GM12873 (cell line): ENCODE measurements around the gene CTTN.

ENCODE experiments used
- TF ChIP-seq, protein P1 (sequence below): IDR thresholded peaks from 2 replicates; pipeline ENCODE4 v1.5.1; 2012; ENCODE audit warnings: low read depth, mild to moderate bottlenecking, moderate library complexity, low read length, control low read depth; ENCODE audit not compliant: insufficient read depth; ENCODE audit errors: missing control alignments

The CTTN gene

DNA sequence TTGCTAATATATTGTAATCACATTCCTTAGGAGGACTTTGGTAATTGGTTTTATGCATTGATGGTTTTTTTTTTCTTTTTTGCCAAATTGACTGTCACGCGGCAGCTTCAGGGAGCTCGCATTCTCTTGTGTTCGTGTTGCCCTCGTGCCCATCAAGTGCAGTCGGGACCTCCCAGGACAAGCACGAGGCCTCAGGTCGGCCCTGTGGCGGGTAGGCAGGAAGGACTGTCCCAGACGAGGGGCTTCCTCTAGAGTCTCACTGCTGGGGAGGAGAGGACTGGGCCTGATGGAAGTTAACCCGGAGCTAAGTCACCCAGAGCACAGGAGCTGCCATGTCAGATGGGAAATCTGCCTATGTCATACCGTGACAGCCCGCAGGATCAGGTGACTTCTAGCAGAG is 37.0 kb downstream of the CTTN start:
- TF ChIP-seq, protein P1, sequence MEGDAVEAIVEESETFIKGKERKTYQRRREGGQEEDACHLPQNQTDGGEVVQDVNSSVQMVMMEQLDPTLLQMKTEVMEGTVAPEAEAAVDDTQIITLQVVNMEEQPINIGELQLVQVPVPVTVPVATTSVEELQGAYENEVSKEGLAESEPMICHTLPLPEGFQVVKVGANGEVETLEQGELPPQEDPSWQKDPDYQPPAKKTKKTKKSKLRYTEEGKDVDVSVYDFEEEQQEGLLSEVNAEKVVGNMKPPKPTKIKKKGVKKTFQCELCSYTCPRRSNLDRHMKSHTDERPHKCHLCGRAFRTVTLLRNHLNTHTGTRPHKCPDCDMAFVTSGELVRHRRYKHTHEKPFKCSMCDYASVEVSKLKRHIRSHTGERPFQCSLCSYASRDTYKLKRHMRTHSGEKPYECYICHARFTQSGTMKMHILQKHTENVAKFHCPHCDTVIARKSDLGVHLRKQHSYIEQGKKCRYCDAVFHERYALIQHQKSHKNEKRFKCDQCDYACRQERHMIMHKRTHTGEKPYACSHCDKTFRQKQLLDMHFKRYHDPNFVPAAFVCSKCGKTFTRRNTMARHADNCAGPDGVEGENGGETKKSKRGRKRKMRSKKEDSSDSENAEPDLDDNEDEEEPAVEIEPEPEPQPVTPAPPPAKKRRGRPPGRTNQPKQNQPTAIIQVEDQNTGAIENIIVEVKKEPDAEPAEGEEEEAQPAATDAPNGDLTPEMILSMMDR, result no peak

DNA sequence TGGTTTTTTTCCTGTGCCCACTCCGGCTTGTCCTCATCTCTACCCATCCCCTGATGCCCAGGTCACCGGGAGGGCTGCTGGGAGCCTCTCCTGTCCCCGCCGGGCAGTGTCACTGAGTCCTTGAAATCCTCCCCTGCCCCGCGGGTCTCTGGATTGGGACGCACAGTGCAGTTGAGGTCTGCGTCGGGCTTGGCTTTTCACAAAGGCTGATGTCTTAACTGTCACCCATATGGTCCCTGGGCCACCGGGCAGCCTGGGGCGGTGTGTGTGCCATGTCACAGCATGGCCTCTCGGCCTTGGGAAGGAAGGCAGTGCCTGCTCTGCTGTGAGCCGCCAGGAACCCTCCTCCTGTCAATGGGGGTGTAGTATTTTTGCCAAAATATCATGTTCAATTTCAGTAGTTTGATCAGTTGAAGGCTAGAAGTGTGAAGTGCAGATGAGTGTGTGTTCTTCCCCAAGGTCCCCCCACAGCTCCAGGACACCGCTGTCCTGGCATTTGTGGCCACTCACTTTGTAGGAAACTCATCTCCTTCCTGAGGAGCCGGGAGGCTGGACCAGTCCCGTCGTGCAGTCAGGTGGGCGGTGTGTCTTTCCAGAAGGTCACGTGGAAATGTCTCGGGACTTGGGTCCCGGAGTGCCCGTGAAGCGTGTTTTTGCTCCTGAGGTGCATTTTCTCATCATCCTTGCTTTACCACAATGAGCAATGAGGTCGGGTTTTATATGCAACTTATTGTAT is 37.6 kb downstream of the CTTN start:
- TF ChIP-seq, protein P1, result no peak

DNA sequence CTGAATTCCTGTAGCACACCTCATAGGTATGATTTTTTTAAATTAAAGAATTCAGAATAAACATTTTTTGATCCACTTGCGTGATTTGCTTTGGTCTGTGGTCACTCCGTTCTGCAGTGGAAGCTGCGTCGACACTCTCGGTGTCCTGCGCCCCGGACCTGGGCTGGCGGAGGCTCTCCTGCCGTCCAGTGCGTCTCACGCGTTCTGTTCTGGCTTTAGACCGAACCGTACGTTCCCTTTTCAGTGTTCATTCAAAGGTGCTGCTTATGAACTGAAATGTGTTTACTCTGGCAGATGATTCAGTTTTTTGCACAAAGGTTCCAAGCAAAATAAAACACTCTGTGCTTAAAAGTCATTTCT is 38.2 kb downstream of the CTTN start:
- TF ChIP-seq, protein P1, result no peak

DNA sequence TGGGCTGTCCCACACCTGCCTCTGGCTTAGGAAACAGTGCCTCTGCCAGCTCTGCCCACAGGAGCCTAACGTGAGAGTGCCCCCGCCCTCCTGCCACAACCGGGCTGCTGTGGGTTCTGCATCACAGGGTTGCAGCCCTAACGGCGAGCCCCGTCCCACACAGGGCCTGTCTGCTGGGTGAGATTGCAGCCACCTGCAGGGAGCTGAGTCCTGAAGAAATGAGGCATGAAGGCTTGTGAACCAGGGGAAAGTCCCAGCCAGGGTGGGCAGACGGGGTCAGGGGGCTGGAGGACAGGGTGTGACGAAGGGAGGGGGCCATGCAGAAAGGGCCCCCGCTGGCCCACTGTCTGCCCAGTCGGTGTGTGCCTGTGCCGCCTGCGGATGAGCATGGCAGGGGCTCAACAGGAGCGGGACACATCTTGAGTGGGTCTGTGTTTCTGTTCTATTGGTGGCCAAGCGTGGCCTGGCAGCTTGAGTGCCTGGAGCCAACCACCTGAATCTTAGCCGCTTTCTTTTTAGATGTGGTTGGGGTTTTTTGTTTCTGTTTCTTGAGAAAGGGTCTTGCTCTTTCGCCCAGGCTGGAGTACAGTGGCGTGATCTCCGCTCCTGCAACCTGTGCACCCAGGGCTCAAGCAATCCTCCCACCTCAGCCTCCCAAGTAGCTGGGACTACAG is 38.9 kb downstream of the CTTN start:
- TF ChIP-seq, protein P1, result no peak

DNA sequence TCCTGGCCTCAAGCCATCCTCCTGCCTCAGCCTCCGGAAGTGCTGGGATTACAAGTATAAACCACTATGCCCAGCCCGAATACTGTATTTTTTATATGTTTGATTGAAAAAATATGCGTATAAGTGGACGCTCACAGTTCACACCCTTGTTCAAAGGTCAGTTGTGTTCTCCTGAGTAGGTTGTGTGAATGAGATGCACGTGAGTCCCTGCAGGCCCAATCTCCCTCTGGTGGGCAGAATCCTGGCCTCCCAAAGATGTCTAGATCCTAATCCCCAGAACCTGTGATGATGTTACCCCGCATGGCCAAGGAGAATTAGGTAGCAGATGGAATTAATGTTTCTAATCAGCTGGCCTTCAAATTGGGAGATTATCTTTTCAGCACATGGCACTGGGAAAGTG is 41.9 kb downstream of the CTTN start:
- TF ChIP-seq, protein P1, result no peak

DNA sequence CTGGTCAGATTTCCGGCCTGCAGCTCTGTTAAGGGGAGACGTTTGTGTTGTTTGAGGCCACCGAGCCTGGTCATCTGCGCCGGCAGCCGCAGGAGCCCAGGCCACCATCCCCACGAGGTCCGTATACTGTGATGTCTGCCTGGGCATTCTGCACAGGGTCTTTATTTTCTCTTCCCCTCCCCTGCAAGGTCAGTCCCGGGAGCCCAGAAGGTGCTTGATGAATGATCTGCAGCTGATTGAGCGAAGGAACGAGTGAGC is 45.4 kb downstream of the CTTN start:
- TF ChIP-seq, protein P1, result no peak

DNA sequence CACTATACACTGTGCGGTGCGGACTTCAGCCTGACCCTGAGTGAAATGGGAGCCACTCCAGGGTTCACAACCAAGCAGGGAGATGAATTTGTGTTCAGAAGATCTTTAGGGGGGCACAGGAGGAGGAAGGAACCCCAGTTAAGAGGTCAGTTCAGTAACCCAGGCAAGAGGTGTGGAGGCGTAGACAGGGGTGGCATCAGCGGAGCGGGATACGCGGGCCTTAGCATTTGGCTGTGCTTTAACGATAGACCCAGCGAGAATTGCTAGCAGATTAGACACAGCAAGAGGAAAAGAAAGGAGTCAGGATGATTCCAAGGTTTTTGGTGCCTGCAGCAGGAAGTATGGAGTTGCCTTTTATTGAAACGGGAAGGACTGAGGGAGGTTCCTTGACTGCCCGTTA is 46.8 kb downstream of the CTTN start:
- TF ChIP-seq, protein P1, result no peak

DNA sequence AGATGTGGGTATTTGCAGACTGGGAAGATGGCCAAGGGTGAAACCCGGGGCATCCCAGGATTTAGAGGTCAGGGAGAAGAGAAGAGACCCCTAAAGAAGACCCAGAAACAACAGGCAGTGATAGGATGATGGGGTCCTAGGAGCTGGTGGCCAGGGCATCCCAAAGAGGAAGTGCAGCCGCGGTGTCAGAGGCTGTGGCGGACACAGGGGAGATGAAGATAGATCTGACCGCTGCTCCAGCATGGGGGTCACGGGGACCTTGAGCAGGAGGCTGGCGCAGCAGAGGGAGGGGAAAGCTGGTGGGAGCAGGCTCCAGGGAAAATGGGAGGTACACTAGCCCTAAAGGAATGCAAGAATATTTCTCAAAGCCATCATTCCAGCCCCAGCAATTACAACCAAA is 47.3 kb downstream of the CTTN start:
- TF ChIP-seq, protein P1, result no peak
